Neural progenitor cell (in vitro differentiated cells): ENCODE results near the gene COMMD1. TPM values are rescaled to one million over a fixed set of nuclear protein-coding genes. Genes with fewer than 3 reads are reported as not detected.
A peak's percentile ranks its signal among the peaks of the same experiment; 100 is the strongest.

Experiments
- DNase-seq: peaks from one replicate; pipeline ENCODE4 v3.0.0-alpha.2; 2016; ENCODE audit warnings: low spot score
- H2AFZ ChIP-seq: fragments of 200-600 bp; sonication (generic); replicated peaks from 2 replicates; pipeline ENCODE4 v1.6.1; 2016; ENCODE audit warnings: antibody characterized with exemption
- H3F3A ChIP-seq: fragments of 200-600 bp; sonication (generic); 2 replicates; pipeline ENCODE4 v1.6.1; 2016; ENCODE audit warnings: antibody characterized with exemption, low read depth
- H3K27ac ChIP-seq: fragments of 200-600 bp; sonication (generic); 2 replicates; pipeline ENCODE4 v1.5.1; 2016; ENCODE audit warnings: mild to moderate bottlenecking
- H3K27me3 ChIP-seq: fragments of 200-600 bp; sonication (generic); 2 replicates; pipeline ENCODE4 v1.6.1; 2016; ENCODE audit warnings: mild to moderate bottlenecking, moderate library complexity
- H3K36me3 ChIP-seq: fragments of 200-600 bp; sonication (generic); 2 replicates; pipeline ENCODE4 v1.5.1; 2016
- H3K4me1 ChIP-seq: fragments of 200-600 bp; sonication (generic); 2 replicates; pipeline ENCODE4 v1.6.1; 2016; ENCODE audit warnings: mixed run types
- H3K4me2 ChIP-seq: fragments of 200-600 bp; sonication (generic); 2 replicates; pipeline ENCODE4 v1.6.1; 2016
- H3K4me3 ChIP-seq: fragments of 200-600 bp; sonication (generic); 2 replicates; pipeline ENCODE4 v1.5.1; 2016
- H3K79me2 ChIP-seq: fragments of 200-600 bp; sonication (generic); 2 replicates; pipeline ENCODE4 v1.6.1; 2016; ENCODE audit warnings: low read depth
- H3K9ac ChIP-seq: fragments of 200-600 bp; sonication (generic); 2 replicates; pipeline ENCODE4 v1.6.1; 2016
- H3K9me3 ChIP-seq: fragments of 200-600 bp; sonication (generic); 2 replicates; pipeline ENCODE4 v1.5.1; 2016; ENCODE audit warnings: low read depth
- H4K20me1 ChIP-seq: fragments of 200-600 bp; sonication (generic); 2 replicates; pipeline ENCODE4 v1.6.1; 2016; ENCODE audit warnings: low read depth
- H3K27ac Mint-ChIP-seq: 3 replicates; pipeline ENCODE4 v1.8.0; 2021; ENCODE audit warnings: mixed read lengths
- H3K27me3 Mint-ChIP-seq: 2 replicates; pipeline ENCODE4 v1.8.0; 2022; ENCODE audit warnings: low read depth, mild to moderate bottlenecking, inconsistent platforms, moderate library complexity, mixed read lengths; ENCODE audit not compliant: insufficient read depth
- H3K36me3 Mint-ChIP-seq: 3 replicates; pipeline ENCODE4 v1.8.0; 2021; ENCODE audit warnings: mixed read lengths
- H3K4me1 Mint-ChIP-seq: 3 replicates; pipeline ENCODE4 v1.8.0; 2021; ENCODE audit warnings: mixed read lengths
- H3K4me3 Mint-ChIP-seq: 3 replicates; pipeline ENCODE4 v1.8.0; 2021; ENCODE audit warnings: mild to moderate bottlenecking, moderate library complexity, mixed read lengths
- H3K9me3 Mint-ChIP-seq: 3 replicates; pipeline ENCODE4 v1.8.0; 2020; ENCODE audit warnings: mixed read lengths
- EZH2 ChIP-seq: fragments of 200-600 bp; sonication (generic); IDR thresholded peaks from 2 replicates; pipeline ENCODE4 v1.6.1; 2017; ENCODE audit warnings: antibody characterized with exemption, mild to moderate bottlenecking, moderate library complexity
- EZH2phosphoT487 ChIP-seq: fragments of 200-600 bp; sonication (generic); IDR thresholded peaks from 2 replicates; pipeline ENCODE4 v1.6.1; 2017; ENCODE audit warnings: antibody characterized with exemption
- total RNA-seq: library from RNA; depleted of rRNA; stranded (reverse); fragments of >200 nt; gene quantifications from 2 replicates; pipeline ENCODE4 v1.2.3, GENCODE V29; 2015; ENCODE audit warnings: low replicate concordance
- TF ChIP-seq, protein P1 (sequence below): fragments of 200-600 bp; sonication (generic); IDR thresholded peaks from 2 replicates; pipeline ENCODE4 v1.5.1; 2017; ENCODE audit warnings: antibody characterized with exemption, mild to moderate bottlenecking

Gene COMMD1
- total RNA-seq, 1 donor from 2014 or later: 26.7 TPM

DNA sequence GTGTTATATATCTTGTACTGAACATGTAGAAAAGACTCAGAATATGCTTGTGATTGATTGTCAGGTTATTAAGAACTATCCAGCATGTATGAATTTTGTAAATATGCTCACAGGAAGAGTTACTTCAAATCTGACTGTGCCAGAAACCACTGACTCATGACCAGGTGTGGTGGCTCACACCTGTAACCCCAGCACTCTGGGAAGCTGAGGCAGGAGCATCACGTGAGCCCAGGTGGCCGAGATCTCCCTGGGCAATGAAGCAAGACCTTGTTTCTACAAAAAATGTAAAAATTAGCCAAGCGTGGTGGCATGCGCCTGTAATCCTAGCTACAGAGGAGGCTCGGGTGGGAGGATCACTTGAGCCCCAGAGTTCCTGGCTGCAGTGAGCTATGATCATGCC is 126.6 kb downstream of the COMMD1 start:
- DNase-seq: no peak
- Histone ChIP-seq H3K9ac (no peak overlapping the region), H4K20me1 (no peaks in the 10 kb centered on the region), H3K9me3 (no peaks in the 10 kb centered on the region), H2AFZ (no peak overlapping the region), H3K79me2 (no peaks in the 10 kb centered on the region), H3K36me3 (no peaks in the 10 kb centered on the region), H3K4me3 (no peak overlapping the region), H3K4me2 (no peak overlapping the region), H3K4me1 (peaks cover 13% of the 10 kb centered on the region), H3K27ac (no peak overlapping the region), H3F3A (no peaks in the 10 kb centered on the region), H3K27me3 (no peaks in the 10 kb centered on the region)
- no peaks in the 10 kb centered on the region for H3K36me3 Mint-ChIP-seq
- H3K4me3 Mint-ChIP-seq: no peak overlapping the region
- H3K4me1 Mint-ChIP-seq: no peaks in the 10 kb centered on the region
- TF ChIP-seq, protein P1, sequence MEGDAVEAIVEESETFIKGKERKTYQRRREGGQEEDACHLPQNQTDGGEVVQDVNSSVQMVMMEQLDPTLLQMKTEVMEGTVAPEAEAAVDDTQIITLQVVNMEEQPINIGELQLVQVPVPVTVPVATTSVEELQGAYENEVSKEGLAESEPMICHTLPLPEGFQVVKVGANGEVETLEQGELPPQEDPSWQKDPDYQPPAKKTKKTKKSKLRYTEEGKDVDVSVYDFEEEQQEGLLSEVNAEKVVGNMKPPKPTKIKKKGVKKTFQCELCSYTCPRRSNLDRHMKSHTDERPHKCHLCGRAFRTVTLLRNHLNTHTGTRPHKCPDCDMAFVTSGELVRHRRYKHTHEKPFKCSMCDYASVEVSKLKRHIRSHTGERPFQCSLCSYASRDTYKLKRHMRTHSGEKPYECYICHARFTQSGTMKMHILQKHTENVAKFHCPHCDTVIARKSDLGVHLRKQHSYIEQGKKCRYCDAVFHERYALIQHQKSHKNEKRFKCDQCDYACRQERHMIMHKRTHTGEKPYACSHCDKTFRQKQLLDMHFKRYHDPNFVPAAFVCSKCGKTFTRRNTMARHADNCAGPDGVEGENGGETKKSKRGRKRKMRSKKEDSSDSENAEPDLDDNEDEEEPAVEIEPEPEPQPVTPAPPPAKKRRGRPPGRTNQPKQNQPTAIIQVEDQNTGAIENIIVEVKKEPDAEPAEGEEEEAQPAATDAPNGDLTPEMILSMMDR: no peak
- TF ChIP-seq EZH2phosphoT487: no peak
- no peak for TF ChIP-seq EZH2
- H3K27ac Mint-ChIP-seq: no peak overlapping the region
- no peaks in the 10 kb centered on the region for H3K27me3 Mint-ChIP-seq
- no peaks in the 10 kb centered on the region for H3K9me3 Mint-ChIP-seq

DNA sequence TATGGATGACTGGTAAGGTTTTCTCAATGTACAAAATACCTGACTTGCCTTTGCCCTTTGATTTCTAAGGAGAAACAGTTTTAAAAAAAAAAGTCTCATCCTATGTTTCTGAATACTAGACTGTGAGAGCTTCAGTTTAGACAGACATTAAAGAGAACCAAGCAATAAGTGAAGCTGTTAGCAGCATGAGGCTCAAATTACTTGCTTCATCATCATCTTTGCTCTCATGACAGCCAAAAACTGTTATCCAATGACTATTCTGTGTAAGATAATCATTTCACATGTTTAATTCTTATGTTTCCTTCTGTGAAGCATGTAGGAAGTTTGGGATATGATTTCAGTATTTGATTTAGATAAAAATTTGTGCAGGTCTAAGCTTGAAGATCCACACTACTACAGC is 129.2 kb downstream of the COMMD1 start:
- Histone ChIP-seq H4K20me1 (no peaks in the 10 kb centered on the region), H3K79me2 (no peaks in the 10 kb centered on the region), H3K4me3 (no peak overlapping the region), H3F3A (no peaks in the 10 kb centered on the region), H3K4me2 (no peak overlapping the region), H2AFZ (no peak overlapping the region), H3K36me3 (no peaks in the 10 kb centered on the region), H3K27ac (no peak overlapping the region), H3K9ac (no peak overlapping the region), H3K9me3 (no peaks in the 10 kb centered on the region), H3K27me3 (no peaks in the 10 kb centered on the region), H3K4me1 (peaks cover 9% of the 10 kb centered on the region)
- no peaks in the 10 kb centered on the region for H3K36me3 Mint-ChIP-seq
- DNase-seq: no peak
- no peaks in the 10 kb centered on the region for H3K4me1 Mint-ChIP-seq
- H3K4me3 Mint-ChIP-seq: no peak overlapping the region
- no peaks in the 10 kb centered on the region for H3K27me3 Mint-ChIP-seq
- H3K9me3 Mint-ChIP-seq: no peaks in the 10 kb centered on the region
- TF ChIP-seq EZH2phosphoT487: no peak
- no peak for TF ChIP-seq EZH2
- TF ChIP-seq, protein P1: no peak
- no peak overlapping the region for H3K27ac Mint-ChIP-seq

- no peaks in the 10 kb centered on the region for H3K79me2 ChIP-seq
- H3K36me3 ChIP-seq: no peaks in the 10 kb centered on the region
- H3K27me3 ChIP-seq: no peaks in the 10 kb centered on the region
- no peaks in the 10 kb centered on the region for H3K36me3 Mint-ChIP-seq
- no peak overlapping the region for H3K4me3 ChIP-seq
- no peaks in the 10 kb centered on the region for H3K27me3 Mint-ChIP-seq
- H3F3A ChIP-seq: no peaks in the 10 kb centered on the region
- no peaks in the 10 kb centered on the region for H3K9me3 ChIP-seq
- no peaks in the 10 kb centered on the region for H3K4me1 Mint-ChIP-seq
- no peak overlapping the region for H2AFZ ChIP-seq
- peak overlapping the region; percentile 1 for H3K27ac ChIP-seq
- H4K20me1 ChIP-seq: no peaks in the 10 kb centered on the region
- H3K4me3 Mint-ChIP-seq: no peak overlapping the region
- no peak for DNase-seq
- no peaks in the 10 kb centered on the region for H3K9me3 Mint-ChIP-seq
- TF ChIP-seq, protein P1: no peak
- TF ChIP-seq EZH2phosphoT487: no peak
- TF ChIP-seq EZH2: no peak
- H3K9ac ChIP-seq: no peak overlapping the region
- H3K27ac Mint-ChIP-seq: no peak overlapping the region
- no peak overlapping the region for H3K4me2 ChIP-seq
- peaks cover 5% of the 10 kb centered on the region for H3K4me1 ChIP-seq
Measured at GRCh38 chr2:62036229-62036628, 130.8 kb downstream of the COMMD1 start.
